ENCODE data around the gene FOXN1.

- TF ChIP-seq, protein P1, sequence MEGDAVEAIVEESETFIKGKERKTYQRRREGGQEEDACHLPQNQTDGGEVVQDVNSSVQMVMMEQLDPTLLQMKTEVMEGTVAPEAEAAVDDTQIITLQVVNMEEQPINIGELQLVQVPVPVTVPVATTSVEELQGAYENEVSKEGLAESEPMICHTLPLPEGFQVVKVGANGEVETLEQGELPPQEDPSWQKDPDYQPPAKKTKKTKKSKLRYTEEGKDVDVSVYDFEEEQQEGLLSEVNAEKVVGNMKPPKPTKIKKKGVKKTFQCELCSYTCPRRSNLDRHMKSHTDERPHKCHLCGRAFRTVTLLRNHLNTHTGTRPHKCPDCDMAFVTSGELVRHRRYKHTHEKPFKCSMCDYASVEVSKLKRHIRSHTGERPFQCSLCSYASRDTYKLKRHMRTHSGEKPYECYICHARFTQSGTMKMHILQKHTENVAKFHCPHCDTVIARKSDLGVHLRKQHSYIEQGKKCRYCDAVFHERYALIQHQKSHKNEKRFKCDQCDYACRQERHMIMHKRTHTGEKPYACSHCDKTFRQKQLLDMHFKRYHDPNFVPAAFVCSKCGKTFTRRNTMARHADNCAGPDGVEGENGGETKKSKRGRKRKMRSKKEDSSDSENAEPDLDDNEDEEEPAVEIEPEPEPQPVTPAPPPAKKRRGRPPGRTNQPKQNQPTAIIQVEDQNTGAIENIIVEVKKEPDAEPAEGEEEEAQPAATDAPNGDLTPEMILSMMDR (CRISPR knock-in tag; IDR thresholded peaks at IDR 0.05), result no peak
- TF ChIP-seq, protein P2, sequence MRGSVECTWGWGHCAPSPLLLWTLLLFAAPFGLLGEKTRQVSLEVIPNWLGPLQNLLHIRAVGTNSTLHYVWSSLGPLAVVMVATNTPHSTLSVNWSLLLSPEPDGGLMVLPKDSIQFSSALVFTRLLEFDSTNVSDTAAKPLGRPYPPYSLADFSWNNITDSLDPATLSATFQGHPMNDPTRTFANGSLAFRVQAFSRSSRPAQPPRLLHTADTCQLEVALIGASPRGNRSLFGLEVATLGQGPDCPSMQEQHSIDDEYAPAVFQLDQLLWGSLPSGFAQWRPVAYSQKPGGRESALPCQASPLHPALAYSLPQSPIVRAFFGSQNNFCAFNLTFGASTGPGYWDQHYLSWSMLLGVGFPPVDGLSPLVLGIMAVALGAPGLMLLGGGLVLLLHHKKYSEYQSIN (CRISPR knock-in tag; IDR thresholded peaks at IDR 0.05; ENCODE audit: borderline replicate concordance), result no peak
- no peak for TF ChIP-seq POLR2G (IDR thresholded peaks at IDR 0.05; ENCODE audit: low read depth, low read length)
- TF ChIP-seq XRCC5 (optimal IDR thresholded peaks at IDR 0.05; ENCODE audit: low read length), result no peak
- no peak for TF ChIP-seq POLR2A (IDR thresholded peaks at IDR 0.05; ENCODE audit: insufficient read depth in 1 of 2, low read depth in 2 of 2, low read length in 2 of 2)
- TF ChIP-seq, protein P3, sequence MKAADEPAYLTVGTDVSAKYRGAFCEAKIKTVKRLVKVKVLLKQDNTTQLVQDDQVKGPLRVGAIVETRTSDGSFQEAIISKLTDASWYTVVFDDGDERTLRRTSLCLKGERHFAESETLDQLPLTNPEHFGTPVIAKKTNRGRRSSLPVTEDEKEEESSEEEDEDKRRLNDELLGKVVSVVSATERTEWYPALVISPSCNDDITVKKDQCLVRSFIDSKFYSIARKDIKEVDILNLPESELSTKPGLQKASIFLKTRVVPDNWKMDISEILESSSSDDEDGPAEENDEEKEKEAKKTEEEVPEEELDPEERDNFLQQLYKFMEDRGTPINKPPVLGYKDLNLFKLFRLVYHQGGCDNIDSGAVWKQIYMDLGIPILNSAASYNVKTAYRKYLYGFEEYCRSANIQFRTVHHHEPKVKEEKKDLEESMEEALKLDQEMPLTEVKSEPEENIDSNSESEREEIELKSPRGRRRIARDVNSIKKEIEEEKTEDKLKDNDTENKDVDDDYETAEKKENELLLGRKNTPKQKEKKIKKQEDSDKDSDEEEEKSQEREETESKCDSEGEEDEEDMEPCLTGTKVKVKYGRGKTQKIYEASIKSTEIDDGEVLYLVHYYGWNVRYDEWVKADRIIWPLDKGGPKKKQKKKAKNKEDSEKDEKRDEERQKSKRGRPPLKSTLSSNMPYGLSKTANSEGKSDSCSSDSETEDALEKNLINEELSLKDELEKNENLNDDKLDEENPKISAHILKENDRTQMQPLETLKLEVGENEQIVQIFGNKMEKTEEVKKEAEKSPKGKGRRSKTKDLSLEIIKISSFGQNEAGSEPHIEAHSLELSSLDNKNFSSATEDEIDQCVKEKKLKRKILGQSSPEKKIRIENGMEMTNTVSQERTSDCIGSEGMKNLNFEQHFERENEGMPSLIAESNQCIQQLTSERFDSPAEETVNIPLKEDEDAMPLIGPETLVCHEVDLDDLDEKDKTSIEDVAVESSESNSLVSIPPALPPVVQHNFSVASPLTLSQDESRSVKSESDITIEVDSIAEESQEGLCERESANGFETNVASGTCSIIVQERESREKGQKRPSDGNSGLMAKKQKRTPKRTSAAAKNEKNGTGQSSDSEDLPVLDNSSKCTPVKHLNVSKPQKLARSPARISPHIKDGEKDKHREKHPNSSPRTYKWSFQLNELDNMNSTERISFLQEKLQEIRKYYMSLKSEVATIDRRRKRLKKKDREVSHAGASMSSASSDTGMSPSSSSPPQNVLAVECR (CRISPR knock-in tag; IDR thresholded peaks at IDR 0.05; ENCODE audit: borderline replicate concordance), result no peak
- TF ChIP-seq, protein P4, sequence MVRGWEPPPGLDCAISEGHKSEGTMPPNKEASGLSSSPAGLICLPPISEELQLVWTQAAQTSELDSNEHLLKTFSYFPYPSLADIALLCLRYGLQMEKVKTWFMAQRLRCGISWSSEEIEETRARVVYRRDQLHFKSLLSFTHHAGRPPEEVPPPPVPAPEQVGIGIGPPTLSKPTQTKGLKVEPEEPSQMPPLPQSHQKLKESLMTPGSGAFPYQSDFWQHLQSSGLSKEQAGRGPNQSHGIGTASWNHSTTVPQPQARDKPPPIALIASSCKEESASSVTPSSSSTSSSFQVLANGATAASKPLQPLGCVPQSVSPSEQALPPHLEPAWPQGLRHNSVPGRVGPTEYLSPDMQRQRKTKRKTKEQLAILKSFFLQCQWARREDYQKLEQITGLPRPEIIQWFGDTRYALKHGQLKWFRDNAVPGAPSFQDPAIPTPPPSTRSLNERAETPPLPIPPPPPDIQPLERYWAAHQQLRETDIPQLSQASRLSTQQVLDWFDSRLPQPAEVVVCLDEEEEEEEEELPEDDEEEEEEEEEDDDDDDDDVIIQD (CRISPR knock-in tag; IDR thresholded peaks at IDR 0.05; ENCODE audit: low read depth), result no peak
- TF ChIP-seq, protein P5, sequence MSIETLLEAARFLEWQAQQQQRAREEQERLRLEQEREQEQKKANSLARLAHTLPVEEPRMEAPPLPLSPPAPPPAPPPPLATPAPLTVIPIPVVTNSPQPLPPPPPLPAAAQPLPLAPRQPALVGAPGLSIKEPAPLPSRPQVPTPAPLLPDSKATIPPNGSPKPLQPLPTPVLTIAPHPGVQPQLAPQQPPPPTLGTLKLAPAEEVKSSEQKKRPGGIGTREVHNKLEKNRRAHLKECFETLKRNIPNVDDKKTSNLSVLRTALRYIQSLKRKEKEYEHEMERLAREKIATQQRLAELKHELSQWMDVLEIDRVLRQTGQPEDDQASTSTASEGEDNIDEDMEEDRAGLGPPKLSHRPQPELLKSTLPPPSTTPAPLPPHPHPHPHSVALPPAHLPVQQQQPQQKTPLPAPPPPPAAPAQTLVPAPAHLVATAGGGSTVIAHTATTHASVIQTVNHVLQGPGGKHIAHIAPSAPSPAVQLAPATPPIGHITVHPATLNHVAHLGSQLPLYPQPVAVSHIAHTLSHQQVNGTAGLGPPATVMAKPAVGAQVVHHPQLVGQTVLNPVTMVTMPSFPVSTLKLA (IDR thresholded peaks at IDR 0.05), result no peak
Measured at GRCh38 chr17:28505986-28506665, at the start of gene FOXN1.

All from HepG2 (cell line).